ENCODE measurements around the gene A4GALT. TPM values are rescaled to one million over a fixed set of nuclear protein-coding genes. Genes with fewer than 3 reads are reported as not detected.
A peak's percentile ranks its signal among the peaks of the same experiment; 100 is the strongest.

A4GALT gene, protein sequence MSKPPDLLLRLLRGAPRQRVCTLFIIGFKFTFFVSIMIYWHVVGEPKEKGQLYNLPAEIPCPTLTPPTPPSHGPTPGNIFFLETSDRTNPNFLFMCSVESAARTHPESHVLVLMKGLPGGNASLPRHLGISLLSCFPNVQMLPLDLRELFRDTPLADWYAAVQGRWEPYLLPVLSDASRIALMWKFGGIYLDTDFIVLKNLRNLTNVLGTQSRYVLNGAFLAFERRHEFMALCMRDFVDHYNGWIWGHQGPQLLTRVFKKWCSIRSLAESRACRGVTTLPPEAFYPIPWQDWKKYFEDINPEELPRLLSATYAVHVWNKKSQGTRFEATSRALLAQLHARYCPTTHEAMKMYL
- total RNA-seq (1.3 TPM), polyA plus RNA-seq (20.9 TPM)
- long read RNA-seq, donor 1 = 0 reads
- long read RNA-seq, donor 2, partial matches to known transcripts = 0 of 1 reads
- long read RNA-seq, donor 2, other reads (novel, unspliced or antisense) = 0 of 1 reads
- long read RNA-seq, donor 3 = 0 reads
- long read RNA-seq, donor 4 = 0 reads
- long read RNA-seq, donor 5, partial matches to known transcripts = 0 of 2 reads
- long read RNA-seq, donor 5, other reads (novel, unspliced or antisense) = 0 of 2 reads
- long read RNA-seq, donor 6, partial matches to known transcripts = 0 of 2 reads
- long read RNA-seq, donor 6, other reads (novel, unspliced or antisense) = 0 of 2 reads
- long read RNA-seq, donor 7 = 0 reads
- long read RNA-seq, donor 8, partial matches to known transcripts = 0 of 2 reads
- long read RNA-seq, donor 8, other reads (novel, unspliced or antisense) = 0 of 2 reads
- long read RNA-seq, donor 9 = 0 reads
- long read RNA-seq, donor 10, partial matches to known transcripts = 0 of 1 reads
- long read RNA-seq, donor 10, other reads (novel, unspliced or antisense) = 0 of 1 reads

DNA sequence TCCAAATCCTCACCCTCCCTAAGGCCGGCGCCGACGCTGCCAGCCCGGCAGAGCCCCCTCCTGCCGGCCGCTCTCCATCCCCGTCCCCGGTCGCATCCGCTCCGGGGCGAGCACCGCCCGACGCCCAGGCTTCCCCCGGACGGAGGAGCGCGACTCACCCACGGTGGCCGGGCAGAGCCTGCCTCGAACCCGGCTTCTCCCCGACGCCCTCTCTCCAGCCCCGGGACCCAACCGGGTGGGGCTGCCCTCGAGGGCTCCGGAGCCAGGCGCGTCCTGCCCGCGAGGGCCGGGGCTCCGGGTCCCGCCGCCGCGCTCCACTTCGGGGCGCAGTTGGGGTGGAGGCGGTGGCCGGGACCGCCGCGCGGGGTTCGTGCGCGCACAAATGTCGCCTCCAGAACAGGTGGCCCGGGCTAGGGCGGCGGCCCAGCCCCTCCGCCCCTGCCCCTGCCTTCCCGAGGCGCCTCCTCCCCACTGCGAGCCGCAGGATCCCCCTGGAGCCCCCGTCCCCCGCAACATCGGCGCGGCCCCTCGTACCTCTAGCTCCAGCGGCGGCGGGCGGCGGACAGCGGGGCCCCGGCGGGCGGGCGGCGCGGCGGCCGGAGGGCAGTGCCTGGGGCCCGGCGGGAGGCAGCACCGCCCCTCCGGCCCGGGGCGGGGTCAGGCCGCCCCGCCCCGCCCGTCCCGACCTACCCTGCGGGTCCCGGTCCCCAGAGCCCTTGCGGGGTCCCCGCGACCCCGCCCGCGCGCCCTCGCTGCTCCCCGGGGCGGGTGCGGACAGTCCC is at the start of gene A4GALT:
Gene A4GALT, minus strand, starts transcription at position 608 of the 782 bp plus-strand sequence. CDS start 26,919 bp downstream, outside the sequence.
- DNase-seq (ENCODE audit: low read depth in 6 of 9, low spot score in 9 of 9) = no peak
- peak within 1 kb of the TSS in 1 of 2 donors; percentile 53 for H3K27ac ChIP-seq (ENCODE audit: low read depth in 1 of 2, low read length in 1 of 2)
- WGBS = 1% methylated on average over 104 of the region's 104 CpGs
- H3K36me3 ChIP-seq (ENCODE audit: control insufficient read depth in 2 of 2, insufficient read depth in 2 of 2, low read length in 1 of 2) = no peaks in the 10 kb centered on the region
- peaks cover 0 to 11% of the 10 kb centered on the region in 2 donors for H3K4me1 ChIP-seq (ENCODE audit: control insufficient read depth in 2 of 2, insufficient read depth in 2 of 2, low read length in 2 of 2)
- H3K9me3 ChIP-seq (ENCODE audit: control insufficient read depth in 2 of 2, insufficient read depth in 1 of 2, low read length in 1 of 2) = no peaks in the 10 kb centered on the region
- peak within 1 kb of the TSS in 1 of 2 donors; percentile 37 for H3K4me3 ChIP-seq (ENCODE audit: low read length in 2 of 2)
- H3K27me3 ChIP-seq (ENCODE audit: control insufficient read depth in 2 of 2, insufficient read depth in 1 of 2, low read length in 1 of 2) = peaks cover 42 to 80% of the 10 kb centered on the region in 2 donors

GRCh38 chr22:42770448-42770726 is 49.7 kb upstream of the A4GALT start:
- 97% methylated on average over 4 of the region's 4 CpGs for WGBS
- Histone ChIP-seq H3K27me3 (ENCODE audit: control insufficient read depth in 2 of 2, insufficient read depth in 1 of 2, low read length in 1 of 2) (peaks cover 0 to 2% of the 10 kb centered on the region in 2 donors), H3K27ac (ENCODE audit: low read depth in 1 of 2, low read length in 1 of 2) (no peak overlapping the region), H3K36me3 (ENCODE audit: control insufficient read depth in 2 of 2, insufficient read depth in 2 of 2, low read length in 1 of 2) (no peaks in the 10 kb centered on the region), H3K9me3 (ENCODE audit: control insufficient read depth in 2 of 2, insufficient read depth in 1 of 2, low read length in 1 of 2) (no peaks in the 10 kb centered on the region), H3K4me1 (ENCODE audit: control insufficient read depth in 2 of 2, insufficient read depth in 2 of 2, low read length in 2 of 2) (peaks cover 0 to 16% of the 10 kb centered on the region in 2 donors), H3K4me3 (ENCODE audit: low read length in 2 of 2) (no peak overlapping the region)
- DNase-seq (ENCODE audit: low read depth in 6 of 9, low spot score in 9 of 9) = no peak

GRCh38 chr22:42769574-42770447 is 49.1 kb upstream of the A4GALT start:
- no peak overlapping the region for H3K27ac ChIP-seq (ENCODE audit: low read depth in 1 of 2, low read length in 1 of 2)
- DNase-seq (ENCODE audit: low read depth in 6 of 9, low spot score in 9 of 9) = no peak
- 83% methylated on average over 50 of the region's 50 CpGs for WGBS
- H3K36me3 ChIP-seq (ENCODE audit: control insufficient read depth in 2 of 2, insufficient read depth in 2 of 2, low read length in 1 of 2) = no peaks in the 10 kb centered on the region
- H3K4me1 ChIP-seq (ENCODE audit: control insufficient read depth in 2 of 2, insufficient read depth in 2 of 2, low read length in 2 of 2) = peaks cover 0 to 16% of the 10 kb centered on the region in 2 donors
- H3K9me3 ChIP-seq (ENCODE audit: control insufficient read depth in 2 of 2, insufficient read depth in 1 of 2, low read length in 1 of 2) = no peaks in the 10 kb centered on the region
- peaks cover 0 to 2% of the 10 kb centered on the region in 2 donors for H3K27me3 ChIP-seq (ENCODE audit: control insufficient read depth in 2 of 2, insufficient read depth in 1 of 2, low read length in 1 of 2)
- no peak overlapping the region for H3K4me3 ChIP-seq (ENCODE audit: low read length in 2 of 2)

DNA sequence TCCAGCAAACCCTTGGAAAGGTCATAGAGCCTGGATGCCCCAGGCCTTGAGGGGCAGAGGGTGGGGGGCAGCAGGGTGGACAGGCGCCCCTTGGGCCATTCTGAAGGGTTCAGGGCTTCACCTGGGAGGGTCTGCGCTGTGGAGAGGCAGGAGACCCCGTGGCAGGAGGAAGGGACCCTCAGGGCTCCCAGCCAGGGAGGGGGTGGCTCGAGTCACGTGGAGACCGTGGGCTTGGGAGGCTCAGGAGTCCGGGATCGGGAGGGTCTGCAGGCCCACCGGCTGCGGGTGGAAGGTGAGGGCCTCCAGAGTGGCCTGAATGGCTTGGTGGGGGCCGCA is 48.5 kb upstream of the A4GALT start:
- H3K4me1 ChIP-seq (ENCODE audit: control insufficient read depth in 2 of 2, insufficient read depth in 2 of 2, low read length in 2 of 2) = peaks cover 0 to 16% of the 10 kb centered on the region in 2 donors
- peaks cover 0 to 2% of the 10 kb centered on the region in 2 donors for H3K27me3 ChIP-seq (ENCODE audit: control insufficient read depth in 2 of 2, insufficient read depth in 1 of 2, low read length in 1 of 2)
- no peak overlapping the region for H3K4me3 ChIP-seq (ENCODE audit: low read length in 2 of 2)
- no peak for DNase-seq (ENCODE audit: low read depth in 6 of 9, low spot score in 9 of 9)
- 96% methylated on average over 11 of the region's 11 CpGs for WGBS
- no peak overlapping the region for H3K27ac ChIP-seq (ENCODE audit: low read depth in 1 of 2, low read length in 1 of 2)
- H3K36me3 ChIP-seq (ENCODE audit: control insufficient read depth in 2 of 2, insufficient read depth in 2 of 2, low read length in 1 of 2) = no peaks in the 10 kb centered on the region
- H3K9me3 ChIP-seq (ENCODE audit: control insufficient read depth in 2 of 2, insufficient read depth in 1 of 2, low read length in 1 of 2) = no peaks in the 10 kb centered on the region

- peaks cover 0 to 2% of the 10 kb centered on the region in 2 donors for H3K27me3 ChIP-seq (ENCODE audit: control insufficient read depth in 2 of 2, insufficient read depth in 1 of 2, low read length in 1 of 2)
- no peaks in the 10 kb centered on the region for H3K9me3 ChIP-seq (ENCODE audit: control insufficient read depth in 2 of 2, insufficient read depth in 1 of 2, low read length in 1 of 2)
- peaks cover 0 to 16% of the 10 kb centered on the region in 2 donors for H3K4me1 ChIP-seq (ENCODE audit: control insufficient read depth in 2 of 2, insufficient read depth in 2 of 2, low read length in 2 of 2)
- peak in 1 of 9 donors; percentile 12 for DNase-seq (ENCODE audit: low read depth in 6 of 9, low spot score in 9 of 9)
- no peak overlapping the region for H3K4me3 ChIP-seq (ENCODE audit: low read length in 2 of 2)
- WGBS = 90% methylated on average over 22 of the region's 22 CpGs
- no peak overlapping the region for H3K27ac ChIP-seq (ENCODE audit: low read depth in 1 of 2, low read length in 1 of 2)
- H3K36me3 ChIP-seq (ENCODE audit: control insufficient read depth in 2 of 2, insufficient read depth in 2 of 2, low read length in 1 of 2) = no peaks in the 10 kb centered on the region
These were observed 47.8 kb upstream of the A4GALT start for GRCh38 chr22:42768385-42769035.

- no peak overlapping the region for H3K4me3 ChIP-seq (ENCODE audit: low read length in 2 of 2)
- 47% methylated on average over 8 of the region's 8 CpGs for WGBS
- no peak for DNase-seq (ENCODE audit: low read depth in 6 of 9, low spot score in 9 of 9)
- H3K27ac ChIP-seq (ENCODE audit: low read depth in 1 of 2, low read length in 1 of 2) = no peak overlapping the region
- peaks cover 0 to 9% of the 10 kb centered on the region in 2 donors for H3K4me1 ChIP-seq (ENCODE audit: control insufficient read depth in 2 of 2, insufficient read depth in 2 of 2, low read length in 2 of 2)
- H3K27me3 ChIP-seq (ENCODE audit: control insufficient read depth in 2 of 2, insufficient read depth in 1 of 2, low read length in 1 of 2) = peaks cover 0 to 2% of the 10 kb centered on the region in 2 donors
- no peaks in the 10 kb centered on the region for H3K9me3 ChIP-seq (ENCODE audit: control insufficient read depth in 2 of 2, insufficient read depth in 1 of 2, low read length in 1 of 2)
- no peaks in the 10 kb centered on the region for H3K36me3 ChIP-seq (ENCODE audit: control insufficient read depth in 2 of 2, insufficient read depth in 2 of 2, low read length in 1 of 2)
These were observed 46.2 kb upstream of the A4GALT start for GRCh38 chr22:42766860-42767259.

- WGBS = 85% methylated on average over 11 of the region's 11 CpGs
- no peak overlapping the region for H3K27ac ChIP-seq (ENCODE audit: low read depth in 1 of 2, low read length in 1 of 2)
- DNase-seq (ENCODE audit: low read depth in 6 of 9, low spot score in 9 of 9) = no peak
These were observed 44.3 kb upstream of the A4GALT start for GRCh38 chr22:42764895-42765363.

More at GRCh38 chr22:42764895-42765363, 44.3 kb upstream of the A4GALT start:
- Histone ChIP-seq H3K4me1 (ENCODE audit: control insufficient read depth in 2 of 2, insufficient read depth in 2 of 2, low read length in 2 of 2) (peaks cover 0 to 8% of the 10 kb centered on the region in 2 donors), H3K27me3 (ENCODE audit: control insufficient read depth in 2 of 2, insufficient read depth in 1 of 2, low read length in 1 of 2) (peaks cover 0 to 2% of the 10 kb centered on the region in 2 donors), H3K9me3 (ENCODE audit: control insufficient read depth in 2 of 2, insufficient read depth in 1 of 2, low read length in 1 of 2) (no peaks in the 10 kb centered on the region), H3K36me3 (ENCODE audit: control insufficient read depth in 2 of 2, insufficient read depth in 2 of 2, low read length in 1 of 2) (no peaks in the 10 kb centered on the region), H3K4me3 (ENCODE audit: low read length in 2 of 2) (no peak overlapping the region)
